DMS 273 treated with DMSO at 0.1 percent for 48 hours (cell line): ENCODE results near the gene SLC9A3.
"Not testable (repeated sequence)": the region's sequence is repeated elsewhere in the genome, so short reads cannot be mapped to it uniquely, and the experiment has no call there.

Experiments
- DNase-seq: peaks from one replicate; lab custom pipeline; 2025; lab: John Stamatoyannopoulos, UW

Gene SLC9A3

DNA sequence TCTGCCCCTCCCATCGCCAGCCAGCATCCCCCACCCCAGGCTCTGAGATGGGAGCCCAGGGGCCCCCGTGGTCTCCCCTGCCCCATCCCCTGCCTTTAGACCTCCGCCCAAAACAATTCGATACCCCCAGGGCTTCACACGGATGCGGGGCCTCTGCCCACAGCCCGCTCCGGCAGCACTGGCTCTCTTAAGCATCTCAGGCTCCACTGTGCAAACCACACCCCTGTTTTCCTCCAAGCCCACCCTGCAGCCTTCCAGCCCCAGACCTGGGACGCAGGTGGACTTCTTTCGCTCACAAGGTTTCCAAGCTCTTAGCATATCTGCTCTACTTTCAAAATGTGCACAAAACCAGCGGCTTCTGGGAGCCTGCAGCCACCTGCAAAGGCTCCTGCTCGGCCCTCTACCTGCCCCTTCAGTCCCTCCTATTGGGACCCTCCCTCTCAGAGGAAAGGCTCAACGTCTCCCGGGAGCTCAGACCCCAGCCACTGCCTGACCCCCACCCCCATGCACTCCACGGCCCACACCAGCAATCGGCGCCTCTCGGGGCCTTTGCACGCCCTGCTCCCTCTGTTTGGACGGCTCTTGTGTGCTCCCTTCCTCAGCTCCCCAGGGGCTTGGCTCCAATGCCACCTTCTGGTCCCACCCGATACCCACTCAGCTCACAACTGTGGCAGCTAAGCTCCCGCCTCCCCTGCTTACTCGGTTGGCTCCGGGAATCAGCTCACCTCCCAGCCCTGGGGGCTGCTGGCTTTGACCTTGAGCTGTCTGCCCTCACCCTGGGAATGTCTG lies 918 bp upstream of the SLC9A3 start:
- DNase-seq = no peak

DNA sequence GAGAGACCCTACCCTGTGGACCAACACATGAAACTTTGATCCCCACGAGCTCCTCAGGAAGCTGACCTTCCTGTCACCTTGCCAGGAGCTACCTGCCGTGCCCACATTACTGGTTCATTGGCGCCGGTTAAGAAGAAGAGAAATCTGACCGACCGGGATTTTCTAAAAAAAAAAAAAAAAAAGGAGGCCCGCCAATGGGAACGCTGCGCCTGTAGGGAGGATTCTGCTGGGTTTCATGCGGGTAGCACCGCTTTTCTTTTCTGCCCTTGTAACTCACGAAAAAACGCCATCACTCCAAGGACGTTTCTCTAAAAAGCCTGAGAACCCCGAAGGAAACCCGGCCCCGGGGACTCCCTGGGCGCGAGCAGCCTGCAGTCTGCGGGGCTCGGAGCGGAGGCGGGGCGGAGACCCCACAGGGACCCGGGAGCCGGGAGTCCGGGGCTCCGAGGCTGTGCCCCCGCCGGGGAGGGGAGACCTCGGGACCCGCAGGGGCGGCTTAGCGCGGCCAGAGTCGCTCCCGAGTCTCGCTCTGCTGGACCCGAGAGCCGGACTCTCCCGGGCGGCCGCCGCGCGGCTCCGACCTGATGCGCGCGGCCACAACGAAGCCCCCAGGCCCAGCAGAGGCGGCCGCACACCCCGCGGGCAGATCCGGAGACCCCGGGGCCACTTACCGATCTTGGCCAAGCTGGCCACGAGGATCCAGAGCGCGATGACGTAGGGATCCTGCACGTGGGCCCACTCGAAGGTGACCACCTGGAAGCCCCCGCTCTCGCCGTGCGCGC lies 617 bp downstream of the SLC9A3 start:
- no peak for DNase-seq

DNA sequence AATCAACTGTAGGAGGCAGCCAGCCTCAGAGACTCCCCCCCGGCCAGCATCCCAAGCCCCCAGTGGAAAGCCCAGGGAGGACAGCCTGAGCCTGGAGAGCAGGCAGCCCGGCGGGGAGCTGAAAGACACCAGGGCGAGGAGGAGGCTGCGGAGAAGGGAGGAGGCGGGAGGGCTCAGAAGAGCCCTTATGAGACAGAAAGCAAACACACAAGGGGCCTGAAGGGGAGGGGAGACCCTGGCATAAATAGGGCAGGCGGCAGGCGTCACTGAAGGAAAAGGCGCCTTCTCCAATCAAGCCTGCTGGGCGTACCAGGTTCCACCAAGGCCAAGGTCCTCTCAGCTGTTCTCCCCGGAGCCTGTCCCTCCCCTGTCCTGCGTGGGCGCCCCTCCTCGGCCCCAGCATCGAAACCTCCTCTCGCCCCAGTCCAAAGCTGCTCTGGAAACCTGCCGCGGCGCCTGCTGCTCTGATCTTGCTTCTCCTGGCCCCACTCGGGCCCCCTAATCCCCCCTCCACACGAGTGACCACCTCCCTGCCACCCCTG lies 1.3 kb downstream of the SLC9A3 start:
- DNase-seq = no peak

DNA sequence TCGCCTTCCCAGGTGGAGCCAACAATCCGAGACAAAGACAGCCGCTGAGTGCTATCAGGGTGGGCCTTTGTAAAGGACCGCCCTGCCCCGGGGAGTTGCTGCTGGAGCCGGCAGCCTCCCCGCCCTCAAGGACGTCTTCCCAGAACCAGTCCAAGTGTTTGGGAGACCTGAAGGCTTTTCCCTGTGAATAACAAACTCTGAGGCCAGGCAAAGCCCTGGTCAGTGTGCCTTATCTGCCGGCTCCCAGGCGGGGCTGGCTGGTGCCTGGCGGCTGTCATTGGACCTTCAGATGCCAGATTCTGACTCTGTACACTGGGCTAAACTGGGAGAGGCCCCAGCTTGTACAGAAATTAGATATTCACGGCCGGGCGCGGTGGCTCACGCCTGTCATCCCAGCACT lies 2.1 kb downstream of the SLC9A3 start:
- DNase-seq = no peak

DNA sequence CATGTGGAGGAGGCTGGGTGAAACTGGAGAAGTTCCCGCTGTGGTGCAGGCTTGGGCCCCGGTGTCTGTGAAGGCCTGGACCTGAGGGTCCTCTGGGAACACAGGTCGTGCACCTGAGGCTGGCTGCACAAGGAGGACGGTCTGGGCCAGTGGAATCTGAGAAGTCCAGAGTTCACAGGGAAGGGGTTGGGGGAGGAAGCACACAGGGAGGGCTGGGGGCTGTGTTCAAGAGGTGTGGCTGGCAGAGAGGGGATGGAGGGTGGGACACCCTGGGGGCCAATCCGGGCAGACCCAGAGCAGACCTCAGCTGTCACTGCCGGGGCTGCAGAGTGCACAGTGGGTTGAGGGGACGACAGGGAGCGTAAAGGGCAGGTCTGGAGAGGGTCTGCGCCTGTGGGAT lies 2.6 kb downstream of the SLC9A3 start:
- DNase-seq = no peak

DNA sequence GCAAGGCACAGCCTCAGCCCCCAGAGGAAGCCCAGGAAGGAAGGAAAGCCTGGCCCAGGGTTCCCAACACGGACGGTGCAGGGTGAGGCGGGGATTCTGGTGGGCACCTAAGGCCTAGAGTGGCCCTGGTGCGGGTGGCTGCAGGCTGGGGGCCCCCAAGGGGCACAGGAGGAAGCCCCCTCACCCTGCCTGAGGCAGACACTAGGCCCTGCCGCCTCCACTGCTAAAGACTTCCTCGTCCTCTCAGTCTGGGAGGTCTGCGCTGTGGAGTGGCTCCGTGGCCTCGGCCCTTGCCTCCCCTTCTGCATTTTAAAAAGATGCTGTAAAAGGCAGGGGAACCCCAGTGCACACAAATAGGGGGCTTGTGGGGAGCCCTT lies 3.4 kb downstream of the SLC9A3 start:
- no peak for DNase-seq

DNA sequence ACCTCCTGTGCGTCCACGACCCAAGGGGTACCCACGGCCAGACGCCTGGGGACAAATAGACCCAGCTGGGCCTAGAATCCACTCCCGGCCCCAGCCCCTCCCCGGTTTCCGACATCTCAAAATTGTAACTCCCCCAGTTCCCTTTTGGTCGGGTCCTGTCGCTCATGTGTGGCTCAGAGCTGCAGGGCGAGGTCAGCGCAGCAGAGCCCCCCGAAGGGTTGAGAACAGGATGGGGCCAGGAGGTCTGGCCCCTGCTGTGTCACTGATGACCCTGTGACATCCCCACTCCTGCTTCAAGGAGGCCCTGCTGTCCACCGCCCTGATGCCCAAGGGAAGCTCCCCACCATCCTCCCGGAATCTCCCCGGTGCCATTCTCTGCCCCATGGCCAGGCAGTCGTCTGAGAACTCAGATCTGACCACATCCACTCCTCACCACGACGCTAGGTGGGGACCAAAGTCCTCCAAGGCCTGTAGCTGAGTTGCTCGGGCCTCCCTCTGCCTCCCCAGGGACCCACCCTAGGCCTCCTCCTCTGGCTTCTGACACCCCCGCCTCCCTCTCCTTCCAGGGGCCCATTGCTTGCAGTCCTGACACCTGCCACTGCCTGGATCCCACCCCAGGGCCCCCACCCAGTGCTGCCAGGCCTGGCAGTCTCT lies 3.9 kb downstream of the SLC9A3 start:
- no peak for DNase-seq

DNA sequence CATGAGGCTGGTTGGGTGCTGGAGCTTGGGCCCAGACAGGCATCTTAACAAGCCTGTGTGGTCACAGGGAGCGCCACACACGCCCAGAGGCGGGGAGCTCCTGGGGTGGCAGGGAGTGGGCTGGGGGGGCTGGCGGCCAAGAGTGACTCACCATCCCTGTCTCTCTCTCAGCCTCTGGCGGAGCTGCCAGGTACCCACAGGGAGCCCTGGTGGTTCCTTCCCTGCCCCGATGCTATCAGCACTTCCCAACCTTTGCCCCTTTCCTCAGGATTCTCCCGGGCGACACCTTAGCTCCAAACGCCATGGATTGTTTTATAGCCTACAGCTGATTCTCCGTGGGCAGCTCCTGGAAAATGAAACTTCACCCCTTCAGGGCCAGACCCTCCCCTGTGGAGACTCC lies 5.5 kb downstream of the SLC9A3 start:
- DNase-seq = no peak

DNA sequence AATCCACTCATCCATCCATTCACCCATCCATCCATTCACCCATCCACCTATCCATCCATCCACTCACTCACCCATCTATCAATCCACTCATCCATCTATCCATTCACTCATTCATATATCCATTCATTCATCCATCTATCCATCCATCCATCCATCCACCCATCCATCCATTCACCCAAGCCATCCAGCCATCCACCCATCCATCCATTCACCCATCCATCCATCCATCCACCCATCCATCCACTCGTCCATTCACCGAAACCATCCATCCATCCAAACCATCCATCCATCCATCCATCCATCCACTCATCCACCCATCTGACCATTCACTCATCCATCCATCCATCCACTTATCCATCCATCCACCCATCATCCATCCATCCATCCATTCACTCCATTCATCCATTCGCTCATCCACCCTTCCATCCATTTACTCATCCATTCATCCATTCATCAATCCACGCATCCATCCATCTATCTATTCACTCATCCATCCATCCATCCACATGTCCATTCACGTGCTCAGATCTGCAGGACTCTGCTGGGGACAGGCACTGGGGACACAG lies 6.6 kb downstream of the SLC9A3 start:
- no peak for DNase-seq

DNA sequence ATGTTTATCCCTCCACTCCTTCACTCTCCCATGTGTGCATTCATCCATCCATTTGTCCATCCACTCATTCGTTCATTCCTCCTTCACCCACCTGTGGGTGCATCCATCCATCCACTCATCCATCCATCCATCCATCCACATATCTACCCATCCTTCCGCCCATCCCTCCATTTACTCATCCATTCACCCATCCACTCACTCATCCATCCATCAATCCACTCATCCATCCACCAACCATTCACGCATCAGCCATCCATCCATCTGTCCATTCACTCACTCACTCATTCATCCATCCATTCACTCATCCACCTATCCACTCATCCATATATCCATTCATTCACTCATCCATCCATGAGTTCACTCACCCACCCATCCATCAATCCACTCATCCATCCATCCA lies 7.3 kb downstream of the SLC9A3 start:
- DNase-seq = no peak

DNA sequence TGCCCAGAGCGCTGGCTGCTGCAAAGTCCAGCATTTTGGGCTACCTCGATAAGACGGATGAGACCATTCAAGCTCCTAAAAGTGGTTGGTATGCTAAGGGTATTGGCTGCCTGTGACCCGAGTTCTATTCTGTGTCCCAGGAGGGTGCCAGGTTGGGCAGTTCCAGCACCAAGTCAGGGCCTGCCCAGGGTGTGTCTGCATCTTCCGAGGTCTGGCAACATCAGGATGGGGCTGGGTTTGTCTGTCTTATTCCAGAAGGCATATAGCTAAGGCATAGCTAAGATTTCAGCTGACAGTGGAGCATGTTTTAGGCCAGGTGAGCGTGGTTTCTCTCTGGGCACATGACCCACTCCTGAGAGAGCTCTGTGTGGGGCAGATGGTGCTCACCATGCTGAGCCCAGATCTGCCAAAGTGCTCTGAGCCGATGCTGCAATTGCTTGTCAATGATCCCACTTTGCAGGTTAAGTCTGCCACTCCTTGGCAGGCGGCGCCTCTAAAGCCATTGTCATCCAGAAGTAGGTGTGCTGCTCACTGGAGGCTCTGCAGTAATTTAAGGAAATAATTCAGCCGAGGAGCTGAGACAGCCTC lies 7.8 kb downstream of the SLC9A3 start:
- DNase-seq = no peak

DNA sequence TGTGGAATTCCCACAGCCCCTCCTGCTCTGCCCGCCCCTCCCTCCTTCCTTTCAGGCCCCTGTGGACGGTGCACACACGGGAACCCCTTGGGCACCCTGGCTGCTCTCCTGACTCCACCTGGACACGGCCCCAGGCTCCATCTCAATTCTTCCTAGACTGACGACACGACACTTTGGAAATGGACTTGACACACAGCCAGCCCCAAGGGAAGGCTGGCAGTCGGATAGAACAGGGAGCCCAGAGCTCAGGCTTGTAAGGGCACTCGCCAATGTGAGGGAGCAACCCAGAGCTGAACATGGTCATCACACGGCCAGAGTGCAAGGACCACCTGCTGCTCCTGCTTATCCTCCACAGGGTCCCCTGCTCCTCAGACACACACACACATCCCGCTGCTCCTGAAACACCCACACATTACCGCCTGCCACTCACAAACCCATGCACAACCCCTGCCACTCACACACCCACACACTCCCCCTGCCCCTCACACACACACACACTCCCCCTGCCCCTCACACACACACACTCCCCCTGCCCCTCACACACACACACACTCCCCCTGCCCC lies 8.9 kb downstream of the SLC9A3 start:
- DNase-seq = no peak

DNA sequence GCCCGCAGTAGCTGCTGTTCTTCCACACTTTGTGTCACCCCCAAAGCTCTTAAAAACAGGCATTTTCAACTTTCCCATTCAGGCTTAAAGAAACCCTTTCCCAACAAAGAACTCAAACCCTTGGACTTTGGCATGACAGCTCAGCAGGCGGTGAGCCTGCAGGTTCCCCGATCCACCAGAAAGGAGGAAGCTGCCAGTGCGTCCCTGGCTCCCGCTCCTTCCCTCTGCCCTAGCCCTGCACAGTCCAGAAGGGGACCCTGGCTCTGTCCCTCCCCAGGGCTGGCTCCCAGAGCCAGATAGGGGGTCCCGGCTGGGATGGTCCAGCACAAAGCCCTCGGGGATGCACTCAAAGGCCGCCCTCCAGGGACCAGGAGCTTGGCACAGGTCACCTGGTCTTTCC lies 9.6 kb downstream of the SLC9A3 start:
- DNase-seq = no peak

DNA sequence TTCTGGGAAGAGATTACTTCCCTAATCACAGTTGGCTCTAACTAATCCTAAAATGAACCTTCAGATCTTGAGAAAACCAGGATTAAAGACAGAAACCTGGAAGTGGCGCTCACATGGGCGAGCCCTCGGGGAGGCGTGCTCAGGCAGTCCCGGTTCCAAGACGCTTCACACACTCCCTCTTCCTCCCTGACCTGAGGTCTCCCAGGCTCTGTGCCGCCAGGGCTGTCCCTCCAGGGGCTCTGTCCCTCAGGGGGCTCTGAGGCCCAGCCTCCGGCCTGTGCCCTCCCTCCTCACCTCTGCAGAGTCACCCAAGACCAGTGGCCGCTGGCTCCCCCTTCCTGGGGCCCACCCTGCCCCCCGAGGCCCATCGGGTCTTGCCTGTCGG lies 10.2 kb downstream of the SLC9A3 start:
- DNase-seq = no peak

DNA sequence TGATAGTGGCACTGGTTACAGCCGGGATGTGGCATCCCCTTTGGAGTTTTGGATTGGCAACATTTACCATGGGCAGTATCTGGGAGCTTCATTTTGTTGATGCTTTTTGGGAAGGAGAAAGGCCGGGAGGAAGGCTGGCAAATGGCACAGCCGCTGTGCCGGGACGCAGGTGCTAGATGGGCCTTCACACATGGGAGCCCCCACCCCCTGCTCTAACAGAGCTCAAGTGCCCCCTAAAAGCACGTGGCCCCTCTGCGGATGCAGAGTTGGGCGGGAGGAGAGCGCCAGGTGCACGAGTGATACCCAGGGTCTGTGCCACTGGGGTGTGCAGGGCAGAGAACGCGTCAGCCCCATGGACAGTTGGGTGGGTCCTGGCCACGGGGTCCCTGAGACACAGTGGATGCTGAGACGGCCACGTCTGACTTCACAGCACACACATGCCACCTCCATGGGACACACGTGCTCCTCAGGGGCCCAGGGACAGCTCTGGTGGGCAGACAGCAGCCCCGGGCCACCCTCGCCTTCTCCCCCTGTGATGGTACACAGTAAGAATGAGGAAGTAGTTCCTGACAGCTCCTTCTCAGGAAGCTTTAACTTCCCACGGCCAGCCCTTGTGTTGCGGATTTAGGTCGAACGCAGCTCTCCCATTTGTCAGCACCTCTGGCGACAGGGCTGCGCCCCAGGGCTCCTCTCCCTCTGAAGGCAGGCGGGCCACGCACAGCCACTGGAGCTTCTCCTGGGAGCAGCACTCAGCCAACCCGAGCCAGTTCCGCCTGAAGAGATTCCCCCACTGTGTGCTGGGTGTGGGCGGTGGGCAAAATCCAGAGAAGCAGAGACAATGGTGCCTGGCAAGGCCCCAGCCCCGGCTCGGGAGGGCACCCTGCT lies 10.8 kb downstream of the SLC9A3 start:
- no peak for DNase-seq

DNA sequence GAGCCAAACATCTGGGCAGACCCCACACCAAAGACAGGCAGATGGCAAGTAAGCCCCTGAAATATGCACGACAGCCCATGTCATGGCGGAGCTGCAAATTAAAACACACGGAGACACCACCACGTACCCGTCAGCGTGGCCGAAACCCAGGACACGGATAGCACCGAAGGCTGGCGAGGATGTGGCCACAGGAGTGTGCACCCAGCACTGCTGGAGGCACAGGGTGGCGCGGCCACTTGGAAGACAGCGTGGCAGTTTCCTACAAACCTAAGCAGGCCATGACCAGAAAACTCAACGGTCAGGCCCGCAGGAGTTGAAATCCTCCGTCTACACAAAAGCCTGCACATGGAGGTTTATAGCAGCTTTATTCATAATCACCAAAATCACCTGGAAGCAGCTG lies 12.8 kb downstream of the SLC9A3 start:
- DNase-seq = no peak

DNA sequence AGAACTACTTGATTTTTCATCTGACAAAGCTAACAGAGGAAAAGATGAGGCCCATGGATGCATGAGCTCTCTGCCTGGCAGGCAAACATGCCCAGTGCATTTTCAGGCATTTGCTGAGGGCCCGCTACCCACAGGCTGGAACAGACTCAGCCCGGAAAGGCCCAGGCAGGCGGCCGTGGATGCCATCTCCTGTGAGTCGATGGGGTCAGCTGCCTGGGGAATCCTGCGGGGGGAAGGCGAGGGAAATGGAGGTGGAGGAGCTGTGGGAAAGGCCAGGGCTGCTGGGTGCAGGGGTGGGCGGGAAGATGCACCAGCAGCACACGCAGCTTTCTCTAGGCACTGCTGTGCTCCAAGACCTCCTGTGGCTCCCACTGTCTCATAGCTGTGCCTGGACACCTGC lies 13.7 kb downstream of the SLC9A3 start:
- DNase-seq = no peak

DNA sequence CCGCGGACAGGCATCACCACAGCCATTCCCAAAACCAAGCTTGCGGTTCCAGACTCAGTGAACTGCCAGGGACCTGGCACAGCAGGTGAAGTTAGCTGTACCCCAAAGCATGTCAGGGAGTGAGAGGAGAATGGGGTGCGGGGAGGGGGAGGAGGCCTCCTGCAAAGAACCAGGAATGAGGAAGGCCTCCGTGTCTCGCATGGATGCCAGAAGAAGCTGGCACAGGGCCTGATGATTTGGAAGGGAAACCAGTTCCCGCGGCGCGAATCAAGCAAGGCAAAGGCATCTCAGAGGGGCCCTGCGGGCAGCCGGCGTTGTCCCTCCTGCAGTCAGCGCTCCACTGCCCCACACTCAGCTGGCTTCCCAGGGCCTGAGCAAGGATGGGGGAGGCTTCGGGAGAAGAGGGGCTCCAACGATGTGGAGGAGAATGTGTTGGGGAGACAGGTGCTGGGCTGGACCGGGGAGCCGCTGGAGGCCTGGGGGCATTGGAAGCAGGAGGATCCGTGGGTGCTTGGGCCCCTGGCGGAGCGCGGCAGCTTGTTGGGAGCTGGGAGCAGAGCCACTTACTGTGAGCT lies 14.6 kb downstream of the SLC9A3 start:
- DNase-seq = no peak

DNA sequence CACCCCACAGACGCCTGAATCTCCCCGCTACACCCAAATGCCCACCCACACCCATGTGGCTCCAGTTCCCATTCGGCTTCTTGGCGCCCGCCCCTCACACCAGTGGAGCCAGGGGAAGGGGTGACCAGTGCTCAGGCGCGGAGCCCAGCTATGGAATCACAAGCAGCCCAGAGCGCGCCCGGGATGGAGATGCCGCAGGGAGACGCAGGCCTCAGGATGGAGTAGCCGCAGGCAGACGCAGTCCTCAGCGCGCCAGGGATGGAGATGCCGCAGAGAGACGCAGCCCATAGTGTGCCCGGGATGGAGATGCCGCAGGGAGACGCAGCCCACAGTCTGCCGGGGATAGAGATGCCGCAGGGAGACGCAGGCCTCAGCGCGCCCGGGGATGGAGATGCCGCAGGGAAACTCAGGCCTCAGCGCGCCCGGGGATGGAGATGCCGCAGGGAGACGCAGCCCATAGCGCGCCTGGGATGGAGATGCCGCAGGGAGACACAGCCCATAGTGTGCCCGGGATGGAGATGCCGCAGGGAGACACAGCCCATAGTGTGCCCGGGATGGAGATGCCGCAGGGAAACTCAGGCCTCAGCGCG lies 16.2 kb downstream of the SLC9A3 start:
- not testable (repeated sequence) for DNase-seq

DNA sequence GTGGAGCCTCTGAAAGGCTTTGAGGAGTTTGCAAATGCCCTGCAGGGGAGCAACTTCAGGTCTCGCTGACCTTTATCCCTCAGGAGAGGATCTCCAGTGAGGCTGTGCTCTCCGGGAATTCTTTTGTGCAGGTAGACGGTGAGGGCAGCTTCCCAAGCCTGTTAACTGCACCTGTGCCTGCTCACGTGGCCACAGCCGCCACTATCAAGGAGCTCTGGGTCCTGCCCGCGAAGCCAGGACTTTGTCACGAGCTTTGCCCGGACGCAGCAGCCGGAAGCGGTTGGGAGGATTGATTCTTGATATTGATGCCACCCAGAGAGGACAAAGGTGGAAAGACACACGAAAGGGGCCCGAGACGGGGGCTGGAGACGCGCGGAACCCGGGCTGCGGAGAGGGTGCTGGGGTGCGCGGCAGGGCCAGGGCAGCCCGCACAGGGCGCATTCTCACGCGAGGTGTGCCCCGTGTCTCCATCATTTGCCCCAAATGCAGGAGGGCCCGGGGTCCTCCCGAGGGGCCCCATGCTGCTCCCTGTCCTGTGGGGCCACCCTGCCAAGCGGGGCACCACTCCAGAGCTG lies 18.2 kb downstream of the SLC9A3 start:
- DNase-seq = no peak
